Islet precursor cell (in vitro differentiated cells): ENCODE data around the gene TRAPPC3.

Source experiments
- DNase-seq: peaks from one replicate; pipeline ENCODE4 v3.0.0-alpha.2; 2018

Gene TRAPPC3

GRCh38 chr1:36151134-36151844 is 2.0 kb upstream of the TRAPPC3 start:
- no peak for DNase-seq

GRCh38 chr1:36150296-36151133 is 1.2 kb upstream of the TRAPPC3 start:
- peak; percentile 99 for DNase-seq

GRCh38 chr1:36149973-36150295 is 648 bp upstream of the TRAPPC3 start:
- no peak for DNase-seq

- no peak for DNase-seq
Observed at GRCh38 chr1:36148821-36149236, 457 bp downstream of the TRAPPC3 start.

GRCh38 chr1:36144413-36144812 is 4.9 kb downstream of the TRAPPC3 start:
- DNase-seq = no peak

- DNase-seq = no peak
Observed at GRCh38 chr1:36143424-36143823, 5.9 kb downstream of the TRAPPC3 start.

GRCh38 chr1:36142121-36142520 is 7.2 kb downstream of the TRAPPC3 start:
- no peak for DNase-seq

- no peak for DNase-seq
Observed at GRCh38 chr1:36139521-36139920, 9.8 kb downstream of the TRAPPC3 start.

GRCh38 chr1:36137776-36138175 is 11.5 kb downstream of the TRAPPC3 start:
- DNase-seq = no peak

GRCh38 chr1:36137226-36137625 is 12.1 kb downstream of the TRAPPC3 start:
- no peak for DNase-seq

GRCh38 chr1:36136535-36136934 is 12.8 kb downstream of the TRAPPC3 start:
- DNase-seq = no peak

- DNase-seq = no peak
Observed at GRCh38 chr1:36135796-36136195, 13.5 kb downstream of the TRAPPC3 start.

- no peak for DNase-seq
Observed at GRCh38 chr1:36135330-36135667, 14.0 kb downstream of the TRAPPC3 start.

GRCh38 chr1:36134505-36135329 is 14.6 kb downstream of the TRAPPC3 start:
- peak; percentile 91 for DNase-seq

GRCh38 chr1:36134031-36134430 is 15.3 kb downstream of the TRAPPC3 start:
- DNase-seq = peak; percentile 81

GRCh38 chr1:36133484-36133883 is 15.8 kb downstream of the TRAPPC3 start:
- no peak for DNase-seq

GRCh38 chr1:36132029-36132428 is 17.3 kb downstream of the TRAPPC3 start:
- no peak for DNase-seq

- no peak for DNase-seq
Observed at GRCh38 chr1:36128905-36129206, 20.4 kb downstream of the TRAPPC3 start.

- DNase-seq = no peak
Observed at GRCh38 chr1:36128126-36128904, 21.0 kb downstream of the TRAPPC3 start.

GRCh38 chr1:36126797-36127500 is 22.3 kb downstream of the TRAPPC3 start:
- DNase-seq = no peak

GRCh38 chr1:36126005-36126716 is 23.1 kb downstream of the TRAPPC3 start:
- no peak for DNase-seq
